Stimulated activated CD8-positive, alpha-beta memory T cell treated with anti-CD3 and anti-CD28 coated beads, Interleukin-12 subunit alpha, Interleukin-12 subunit beta, amount 100 ng/mL, for 4 hours (primary cell): ENCODE measurements around the gene MTUS2.
"Not testable (repeated sequence)": the region's sequence is repeated elsewhere in the genome, so short reads cannot be mapped to it uniquely, and the experiment has no call there.

Experiments used
- DNase-seq: peaks from one replicate; pipeline ENCODE4 v3.0.0-alpha.2; 2020; ENCODE audit warnings: low read depth

MTUS2 gene

GRCh38 chr13:29319451-29319850, 499.3 kb downstream of the MTUS2 start:
- DNase-seq: no peak

- no peak for DNase-seq
Measured at GRCh38 chr13:29323954-29324353, 503.8 kb downstream of the MTUS2 start.

GRCh38 chr13:29324601-29325000, 504.5 kb downstream of the MTUS2 start:
- DNase-seq: no peak

GRCh38 chr13:29328501-29328900, 508.4 kb downstream of the MTUS2 start:
- DNase-seq: no peak

- DNase-seq: no peak
Measured at GRCh38 chr13:29336356-29336755, 516.2 kb downstream of the MTUS2 start.

- no peak for DNase-seq
Measured at GRCh38 chr13:29339386-29340272, 519.5 kb downstream of the MTUS2 start.

- DNase-seq: not testable (repeated sequence)
Measured at GRCh38 chr13:29345860-29346582, 525.9 kb downstream of the MTUS2 start.

GRCh38 chr13:29355029-29355428, 534.9 kb downstream of the MTUS2 start:
- DNase-seq: no peak

GRCh38 chr13:29359181-29359580, 539.0 kb downstream of the MTUS2 start:
- DNase-seq: no peak

- DNase-seq: no peak
Measured at GRCh38 chr13:29361716-29362115, 541.6 kb downstream of the MTUS2 start.

- no peak for DNase-seq
Measured at GRCh38 chr13:29362849-29363604, 542.9 kb downstream of the MTUS2 start.

GRCh38 chr13:29369060-29369743, 549.1 kb downstream of the MTUS2 start:
- DNase-seq: no peak

- no peak for DNase-seq
Measured at GRCh38 chr13:29379281-29379680, 559.1 kb downstream of the MTUS2 start.

- DNase-seq: no peak
Measured at GRCh38 chr13:29379865-29380264, 559.7 kb downstream of the MTUS2 start.

- DNase-seq: no peak
Measured at GRCh38 chr13:29382021-29382420, 561.9 kb downstream of the MTUS2 start.

- DNase-seq: no peak
Measured at GRCh38 chr13:29383476-29383875, 563.3 kb downstream of the MTUS2 start.

GRCh38 chr13:29384466-29384865, 564.3 kb downstream of the MTUS2 start:
- no peak for DNase-seq

- no peak for DNase-seq
Measured at GRCh38 chr13:29384871-29385270, 564.7 kb downstream of the MTUS2 start.

- DNase-seq: no peak
Measured at GRCh38 chr13:29386246-29386645, 566.1 kb downstream of the MTUS2 start.

GRCh38 chr13:29390598-29390997, 570.5 kb downstream of the MTUS2 start:
- not testable (repeated sequence) for DNase-seq

- no peak for DNase-seq
Measured at GRCh38 chr13:29396446-29396845, 576.3 kb downstream of the MTUS2 start.

- DNase-seq: no peak
Measured at GRCh38 chr13:29397265-29397664, 577.1 kb downstream of the MTUS2 start.
